ENCODE data around the gene ABTB2.

DNA sequence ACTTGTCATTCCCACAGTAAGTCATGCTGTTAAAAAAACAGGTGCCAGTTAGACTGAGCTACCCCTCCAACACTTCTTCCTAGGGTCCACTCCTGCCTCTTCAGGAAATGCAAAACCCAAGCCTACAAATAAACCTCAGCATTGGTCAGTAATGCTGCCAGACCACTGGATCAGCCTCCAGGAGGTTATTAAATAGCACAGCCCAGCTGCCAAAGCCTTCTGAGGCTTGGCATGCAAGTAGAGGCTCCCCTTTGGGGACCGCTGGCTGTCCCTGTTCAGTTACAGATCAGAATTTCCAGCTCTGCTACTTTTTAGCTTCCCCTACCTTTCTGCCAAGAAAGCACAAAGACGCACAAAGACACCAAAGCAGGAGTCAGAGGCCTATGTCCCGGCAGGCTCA is 33.3 kb downstream of the ABTB2 start:
- TF ChIP-seq CTCF (conservative IDR thresholded peaks at IDR 0.05; ENCODE audit: low read length) (no peak), EZH2phosphoT487 (IDR thresholded peaks at IDR 0.05; ENCODE audit: borderline replicate concordance, low read depth, low read length) (no peak)
